Lung (tissue), 12 donors: ENCODE data around the gene BAIAP2. TPM values are rescaled to one million over a fixed set of nuclear protein-coding genes. Genes with fewer than 3 reads are reported as not detected.

ENCODE experiments used
- ATAC-seq: fragments of 200-7000 bp; cut with Tn5 transposase; one replicate; pipeline ENCODE4 v1.9.1; 2020; ENCODE audit warnings: moderate number of reproducible peaks; ENCODE audit not compliant: insufficient read depth, low FRiP score
- DNase-seq, 3 donors: peaks; one replicate each; pipeline ENCODE4 v3.0.0-alpha.2; 2013 to 2017
- H3K27ac ChIP-seq, 2 donors: one replicate each; pipeline ENCODE4 v1.5.1; 2013; ENCODE audit warnings: mild to moderate bottlenecking in 2 of 2, moderate library complexity in 2 of 2, control low read depth in 1 of 2, inconsistent platforms in 1 of 2, low read depth in 1 of 2, low read length in 1 of 2
- H3K27me3 ChIP-seq, 3 donors: one replicate each; pipeline ENCODE4 v1.5.1; 2013; ENCODE audit warnings: low read length in 2 of 3; ENCODE audit not compliant: control insufficient read depth in 3 of 3, insufficient read depth in 3 of 3
- H3K36me3 ChIP-seq, 4 donors: one replicate each; pipeline ENCODE4 v1.5.1; 2013; ENCODE audit warnings: low read length in 4 of 4, mild to moderate bottlenecking in 1 of 4, moderate library complexity in 1 of 4; ENCODE audit not compliant: control insufficient read depth in 4 of 4, insufficient read depth in 4 of 4
- H3K4me1 ChIP-seq, 5 donors: one replicate each; pipeline ENCODE4 v1.5.1; 2013; ENCODE audit warnings: low read length in 5 of 5, mild to moderate bottlenecking in 2 of 5, moderate library complexity in 1 of 5; ENCODE audit not compliant: control insufficient read depth in 5 of 5, insufficient read depth in 5 of 5
- H3K4me3 ChIP-seq: one replicate; pipeline ENCODE4 v1.5.1; 2013; ENCODE audit warnings: mild to moderate bottlenecking, control low read depth, moderate library complexity
- H3K9ac ChIP-seq, 2 donors: one replicate each; pipeline ENCODE4 v1.5.1; 2013; ENCODE audit warnings: low read length in 2 of 2, control low read depth in 1 of 2; ENCODE audit not compliant: insufficient read depth in 1 of 2
- H3K9me3 ChIP-seq, 4 donors: one replicate each; pipeline ENCODE4 v1.5.1; 2013; ENCODE audit warnings: low read length in 3 of 4, mild to moderate bottlenecking in 1 of 4, moderate library complexity in 1 of 4; ENCODE audit not compliant: control insufficient read depth in 4 of 4, insufficient read depth in 3 of 4
- WGBS, 2 donors: extraction: QIAGEN DNeasy Blood & Tissue Kit; methylation state at CpG; one replicate each; pipeline ENCODE4 v1.1.7; 2013; 5-methylcytosine and 5-hydroxymethylcytosine counted together
- polyA plus RNA-seq, 2 donors: library from polyadenylated mRNA; stranded (reverse); fragments of 200-250 nt; gene quantifications; one replicate each; pipeline ENCODE4 v1.2.1, GENCODE V29; 2013
- total RNA-seq, 2 donors: library from RNA; depleted of rRNA in 1 of 2; stranded (reverse); fragments of >200 nt in 1 of 2; gene quantifications; one replicate each; pipeline ENCODE4 v1.2.1, GENCODE V29; 2014 to 2021
- TF ChIP-seq, protein P1 (sequence below): IDR thresholded peaks from 2 replicates; pipeline ENCODE4 v1.5.1; 2012; ENCODE audit warnings: mild to moderate bottlenecking; ENCODE audit errors: control extremely low read depth, extremely low read depth
- donor health status: control.
- donor health status: control.
- donor health status: Bipolar disorder and iron deficiency.
- donor health status: healthy.
- donor health status: DM: yes; HTN: yes; CAD: no.

The BAIAP2 gene
- total and polyA plus RNA-seq, 4 donors = 59.2 to 141 (median 77.7) TPM

- Histone ChIP-seq H3K9me3 (no peaks in the 10 kb centered on the region), H3K36me3 (peaks cover 0 to 32% (median 1%) of the 10 kb centered on the region in 4 donors), H3K27me3 (no peaks in the 10 kb centered on the region), H3K4me1 (peaks cover 0 to 23% (median 12%) of the 10 kb centered on the region in 5 donors), H3K4me3 (no peak overlapping the region), H3K9ac (no peak overlapping the region), H3K27ac (peak overlapping the region in 1 of 2 donors; percentile 50)
- DNase-seq (no peak), ATAC-seq (no peak)
- TF ChIP-seq, protein P1, sequence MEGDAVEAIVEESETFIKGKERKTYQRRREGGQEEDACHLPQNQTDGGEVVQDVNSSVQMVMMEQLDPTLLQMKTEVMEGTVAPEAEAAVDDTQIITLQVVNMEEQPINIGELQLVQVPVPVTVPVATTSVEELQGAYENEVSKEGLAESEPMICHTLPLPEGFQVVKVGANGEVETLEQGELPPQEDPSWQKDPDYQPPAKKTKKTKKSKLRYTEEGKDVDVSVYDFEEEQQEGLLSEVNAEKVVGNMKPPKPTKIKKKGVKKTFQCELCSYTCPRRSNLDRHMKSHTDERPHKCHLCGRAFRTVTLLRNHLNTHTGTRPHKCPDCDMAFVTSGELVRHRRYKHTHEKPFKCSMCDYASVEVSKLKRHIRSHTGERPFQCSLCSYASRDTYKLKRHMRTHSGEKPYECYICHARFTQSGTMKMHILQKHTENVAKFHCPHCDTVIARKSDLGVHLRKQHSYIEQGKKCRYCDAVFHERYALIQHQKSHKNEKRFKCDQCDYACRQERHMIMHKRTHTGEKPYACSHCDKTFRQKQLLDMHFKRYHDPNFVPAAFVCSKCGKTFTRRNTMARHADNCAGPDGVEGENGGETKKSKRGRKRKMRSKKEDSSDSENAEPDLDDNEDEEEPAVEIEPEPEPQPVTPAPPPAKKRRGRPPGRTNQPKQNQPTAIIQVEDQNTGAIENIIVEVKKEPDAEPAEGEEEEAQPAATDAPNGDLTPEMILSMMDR = no peak
- WGBS, 2 donors = 74 to 75% methylated on average over 13 of the region's 13 CpGs
These were observed 63.0 kb downstream of the BAIAP2 start for GRCh38 chr17:81097943-81098308.

DNA sequence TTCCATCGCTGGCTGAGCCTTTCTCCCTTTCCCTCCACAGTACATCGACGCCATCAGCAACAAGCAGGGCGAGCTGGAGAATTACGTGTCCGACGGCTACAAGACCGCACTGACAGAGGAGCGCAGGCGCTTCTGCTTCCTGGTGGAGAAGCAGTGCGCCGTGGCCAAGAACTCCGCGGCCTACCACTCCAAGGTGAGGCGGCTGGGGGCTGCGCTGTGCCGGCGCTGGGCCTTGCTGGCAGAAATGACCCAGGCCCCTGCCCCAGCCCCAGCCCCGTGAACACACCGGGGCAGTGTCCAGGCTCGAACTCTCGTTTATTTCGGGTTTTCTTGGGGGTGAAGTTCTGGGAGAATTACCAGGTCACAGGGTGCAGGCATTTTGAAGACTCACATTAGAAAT is 64.9 kb downstream of the BAIAP2 start:
- H3K27me3 ChIP-seq = no peaks in the 10 kb centered on the region
- H3K36me3 ChIP-seq = peaks cover 0 to 49% (median 1%) of the 10 kb centered on the region in 4 donors
- TF ChIP-seq, protein P1 = no peak
- no peaks in the 10 kb centered on the region for H3K9me3 ChIP-seq
- no peak overlapping the region for H3K9ac ChIP-seq
- H3K4me3 ChIP-seq = no peak overlapping the region
- ATAC-seq (no peak), DNase-seq (no peak)
- no peak overlapping the region for H3K27ac ChIP-seq
- peaks cover 0 to 17% (median 7%) of the 10 kb centered on the region in 5 donors for H3K4me1 ChIP-seq
- WGBS, 2 donors = 96% methylated on average over 23 of the region's 23 CpGs

- H3K4me1 ChIP-seq = peaks cover 0 to 11% (median 7%) of the 10 kb centered on the region in 5 donors
- no peak overlapping the region for H3K27ac ChIP-seq
- no peaks in the 10 kb centered on the region for H3K9me3 ChIP-seq
- no peaks in the 10 kb centered on the region for H3K27me3 ChIP-seq
- no peak overlapping the region for H3K9ac ChIP-seq
- H3K4me3 ChIP-seq = no peak overlapping the region
- H3K36me3 ChIP-seq = peaks cover 0 to 55% (median 1%) of the 10 kb centered on the region in 4 donors
- no peak for ATAC-seq
- no peak for DNase-seq
- TF ChIP-seq, protein P1 = no peak
- WGBS, 2 donors = 89 to 93% methylated on average over 10 of the region's 10 CpGs
These were observed 65.7 kb downstream of the BAIAP2 start for GRCh38 chr17:81100668-81101067.
